IPS DF 4.7 (cell line): Measurements from ENCODE around the gene MAD1L1.

Source experiments
- DNase-seq: peaks from one replicate; pipeline ENCODE4 v3.0.0-alpha.2; 2013; ENCODE audit warnings: low spot score; ENCODE audit errors: extremely low read depth

The MAD1L1 gene

GRCh38 chr7:1945558-1945957 is 287.2 kb downstream of the MAD1L1 start:
- no peak for DNase-seq

GRCh38 chr7:1944619-1945210 is 288.0 kb downstream of the MAD1L1 start:
- no peak for DNase-seq

GRCh38 chr7:1943933-1944618 is 288.7 kb downstream of the MAD1L1 start:
- DNase-seq: no peak

- DNase-seq: no peak
These were observed 289.4 kb downstream of the MAD1L1 start for GRCh38 chr7:1943326-1943725.

- DNase-seq: no peak
These were observed 289.8 kb downstream of the MAD1L1 start for GRCh38 chr7:1942941-1943289.

GRCh38 chr7:1942243-1942940 is 290.4 kb downstream of the MAD1L1 start:
- no peak for DNase-seq

- no peak for DNase-seq
These were observed 291.1 kb downstream of the MAD1L1 start for GRCh38 chr7:1941464-1942242.

- DNase-seq: no peak
These were observed 291.9 kb downstream of the MAD1L1 start for GRCh38 chr7:1940863-1941262.

GRCh38 chr7:1940402-1940786 is 292.4 kb downstream of the MAD1L1 start:
- no peak for DNase-seq

- no peak for DNase-seq
These were observed 293.0 kb downstream of the MAD1L1 start for GRCh38 chr7:1939434-1940401.

- DNase-seq: no peak
These were observed 293.8 kb downstream of the MAD1L1 start for GRCh38 chr7:1938788-1939433.

GRCh38 chr7:1937252-1937605 is 295.5 kb downstream of the MAD1L1 start:
- no peak for DNase-seq

GRCh38 chr7:1936531-1937251 is 296.1 kb downstream of the MAD1L1 start:
- DNase-seq: no peak

- DNase-seq: no peak
These were observed 296.8 kb downstream of the MAD1L1 start for GRCh38 chr7:1936006-1936310.

- DNase-seq: no peak
These were observed 297.4 kb downstream of the MAD1L1 start for GRCh38 chr7:1935176-1936005.

- no peak for DNase-seq
These were observed 298.0 kb downstream of the MAD1L1 start for GRCh38 chr7:1934756-1935155.

- no peak for DNase-seq
These were observed 298.7 kb downstream of the MAD1L1 start for GRCh38 chr7:1934017-1934416.

GRCh38 chr7:1933066-1933750 is 299.5 kb downstream of the MAD1L1 start:
- DNase-seq: no peak

- DNase-seq: no peak
These were observed 300.8 kb downstream of the MAD1L1 start for GRCh38 chr7:1931951-1932270.
